ENCODE measurements around the gene CAV2.
"Not testable (repeated sequence)": the region's sequence is repeated elsewhere in the genome, so short reads cannot be mapped to it uniquely, and the experiment has no call there.

CAV2 gene

GRCh38 chr7:116499168-116500077 lies at the start of gene CAV2:
CAV2 (plus strand) TSS chr7:116499738; CDS start chr7:116499782, 44 bp downstream.
- peak; percentile 24 for DNase-seq

- no peak for DNase-seq
Measured at GRCh38 chr7:116449950-116450349, 49.6 kb upstream of the CAV2 start.

GRCh38 chr7:116451957-116452729 lies 47.4 kb upstream of the CAV2 start:
- no peak for DNase-seq

- no peak for DNase-seq
Measured at GRCh38 chr7:116454377-116454776, 45.2 kb upstream of the CAV2 start.

GRCh38 chr7:116455009-116455408 lies 44.5 kb upstream of the CAV2 start:
- DNase-seq: no peak

GRCh38 chr7:116455499-116455898 lies 44.0 kb upstream of the CAV2 start:
- no peak for DNase-seq

GRCh38 chr7:116461500-116461899 lies 38.0 kb upstream of the CAV2 start:
- DNase-seq: no peak

GRCh38 chr7:116463956-116464355 lies 35.6 kb upstream of the CAV2 start:
- DNase-seq: no peak

- DNase-seq: no peak
Measured at GRCh38 chr7:116464375-116464774, 35.2 kb upstream of the CAV2 start.

- DNase-seq: no peak
Measured at GRCh38 chr7:116465125-116465524, 34.4 kb upstream of the CAV2 start.

GRCh38 chr7:116468534-116468933 lies 31.0 kb upstream of the CAV2 start:
- no peak for DNase-seq

- no peak for DNase-seq
Measured at GRCh38 chr7:116477625-116478024, 21.9 kb upstream of the CAV2 start.

- DNase-seq: no peak
Measured at GRCh38 chr7:116478834-116479233, 20.7 kb upstream of the CAV2 start.

GRCh38 chr7:116483271-116483942 lies 16.1 kb upstream of the CAV2 start:
- DNase-seq: no peak

GRCh38 chr7:116484389-116484788 lies 15.1 kb upstream of the CAV2 start:
- DNase-seq: not testable (repeated sequence)

GRCh38 chr7:116487907-116488521 lies 11.5 kb upstream of the CAV2 start:
- no peak for DNase-seq

- no peak for DNase-seq
Measured at GRCh38 chr7:116490351-116490750, 9.2 kb upstream of the CAV2 start.

- DNase-seq: no peak
Measured at GRCh38 chr7:116491887-116492653, 7.5 kb upstream of the CAV2 start.

- DNase-seq: no peak
Measured at GRCh38 chr7:116492654-116493109, 6.9 kb upstream of the CAV2 start.

- DNase-seq: no peak
Measured at GRCh38 chr7:116493449-116493848, 6.1 kb upstream of the CAV2 start.

- DNase-seq: no peak
Measured at GRCh38 chr7:116494472-116494871, 5.1 kb upstream of the CAV2 start.

GRCh38 chr7:116495736-116496135 lies 3.8 kb upstream of the CAV2 start:
- DNase-seq: no peak
